NCI-H526 (cell line): Measurements from ENCODE around the gene REC114.
A peak's percentile ranks its signal among the peaks of the same experiment; 100 is the strongest.
"Not testable (repeated sequence)": the region's sequence is repeated elsewhere in the genome, so short reads cannot be mapped to it uniquely, and the experiment has no call there.

Source experiments
- DNase-seq, 2 experiments: peaks; one replicate each; lab custom pipeline; 2025; lab: John Stamatoyannopoulos, UW

REC114 gene

GRCh38 chr15:73530649-73531048 lies 87.7 kb downstream of the REC114 start:
- no peak for DNase-seq

- DNase-seq, result no peak
Observed at GRCh38 chr15:73538123-73538522, 95.2 kb downstream of the REC114 start.

DNA sequence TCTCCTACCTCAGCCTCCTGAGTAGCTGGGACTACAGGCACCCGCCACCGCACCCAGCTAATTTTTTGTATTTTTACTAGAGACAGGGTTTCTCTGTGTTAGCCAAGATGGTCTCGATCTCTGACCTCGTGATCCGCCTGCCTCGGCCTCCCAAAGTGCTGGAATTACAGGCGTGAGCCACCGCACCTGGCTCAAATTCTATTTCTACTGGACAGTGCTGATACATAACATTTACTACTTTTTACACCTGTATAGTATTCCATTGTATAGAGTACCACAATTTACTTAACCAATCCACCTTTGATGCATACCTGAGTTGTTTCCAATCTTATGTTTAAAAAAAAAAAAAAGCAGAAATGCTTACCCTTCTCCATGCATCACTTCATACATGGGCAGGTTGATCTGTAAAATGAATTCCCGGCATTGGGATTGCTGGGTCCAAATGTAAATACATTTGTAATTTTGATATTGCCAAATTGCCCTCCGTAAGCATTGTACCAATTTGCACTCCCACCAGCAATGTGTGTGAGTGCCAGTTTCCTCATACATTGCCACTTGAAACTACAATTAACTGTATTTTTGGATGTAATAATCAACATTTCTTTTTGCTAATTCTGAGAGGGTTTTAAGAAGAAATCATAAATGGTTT lies 95.7 kb downstream of the REC114 start:
- DNase-seq, result no peak

GRCh38 chr15:73539212-73540128 lies 96.5 kb downstream of the REC114 start:
- peak; percentile 44 to 65 for DNase-seq

DNA sequence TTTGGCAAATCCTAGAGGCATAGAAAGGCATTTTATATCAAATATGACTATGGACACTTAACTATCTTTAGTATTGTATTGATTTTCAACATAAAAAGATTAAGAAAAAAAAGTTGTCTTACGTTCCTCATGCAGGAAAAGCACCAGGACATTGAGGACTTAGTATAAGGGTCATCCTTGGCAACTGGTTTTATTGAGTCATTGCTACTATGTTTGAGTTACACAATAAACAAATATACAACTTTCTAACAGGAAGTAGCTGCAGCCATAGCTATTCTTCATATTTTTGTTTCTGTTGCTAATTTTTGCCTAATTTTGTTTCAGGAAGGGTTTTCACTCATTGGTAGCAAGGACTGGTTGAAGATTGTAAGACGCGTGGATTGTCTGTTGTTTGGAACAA lies 97.2 kb downstream of the REC114 start:
- DNase-seq, result no peak

- DNase-seq, result no peak
Observed at GRCh38 chr15:73541479-73541878, 98.5 kb downstream of the REC114 start.

- not testable (repeated sequence) for DNase-seq
Observed at GRCh38 chr15:73548925-73549324, 106.0 kb downstream of the REC114 start.

DNA sequence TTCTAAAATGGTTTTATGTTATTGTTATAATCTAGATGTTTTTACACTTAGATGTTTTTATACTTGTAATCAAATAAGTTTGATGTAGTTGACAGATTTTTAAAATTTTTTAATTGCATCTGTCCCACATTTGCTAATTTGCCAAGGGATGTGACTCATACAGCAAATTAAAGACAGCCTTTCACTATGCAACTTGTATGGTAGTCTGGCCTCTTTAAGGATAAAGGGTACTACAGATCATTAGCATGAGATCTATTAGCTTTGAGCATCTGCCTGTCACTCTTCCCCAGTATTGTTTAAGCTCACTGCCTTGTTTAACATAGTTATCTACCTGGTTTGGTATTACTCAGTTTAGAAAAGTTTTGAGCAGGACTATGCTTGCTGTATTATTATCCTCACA lies 107.2 kb downstream of the REC114 start:
- no peak for DNase-seq

DNA sequence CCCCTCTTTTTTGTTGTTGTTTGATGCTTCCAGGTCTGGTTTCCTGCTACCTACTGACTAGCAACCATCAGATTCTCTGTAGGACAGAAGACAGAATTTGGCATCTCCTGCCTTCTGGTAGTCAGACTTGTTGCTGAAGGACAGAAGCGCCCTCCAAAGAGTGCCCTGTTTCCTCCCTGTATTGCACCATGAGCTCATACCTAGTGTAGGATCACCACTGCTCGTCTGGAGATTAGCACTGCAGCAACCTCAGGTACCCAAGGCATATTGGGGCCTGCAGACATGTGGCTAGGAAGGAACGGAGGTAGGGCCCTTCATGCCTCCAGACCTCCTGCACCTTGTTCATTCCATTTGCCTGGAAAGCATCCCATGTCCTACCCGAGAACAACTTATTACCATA lies 112.1 kb downstream of the REC114 start:
- DNase-seq, result no peak

- no peak for DNase-seq
Observed at GRCh38 chr15:73558529-73558928, 115.6 kb downstream of the REC114 start.

DNA sequence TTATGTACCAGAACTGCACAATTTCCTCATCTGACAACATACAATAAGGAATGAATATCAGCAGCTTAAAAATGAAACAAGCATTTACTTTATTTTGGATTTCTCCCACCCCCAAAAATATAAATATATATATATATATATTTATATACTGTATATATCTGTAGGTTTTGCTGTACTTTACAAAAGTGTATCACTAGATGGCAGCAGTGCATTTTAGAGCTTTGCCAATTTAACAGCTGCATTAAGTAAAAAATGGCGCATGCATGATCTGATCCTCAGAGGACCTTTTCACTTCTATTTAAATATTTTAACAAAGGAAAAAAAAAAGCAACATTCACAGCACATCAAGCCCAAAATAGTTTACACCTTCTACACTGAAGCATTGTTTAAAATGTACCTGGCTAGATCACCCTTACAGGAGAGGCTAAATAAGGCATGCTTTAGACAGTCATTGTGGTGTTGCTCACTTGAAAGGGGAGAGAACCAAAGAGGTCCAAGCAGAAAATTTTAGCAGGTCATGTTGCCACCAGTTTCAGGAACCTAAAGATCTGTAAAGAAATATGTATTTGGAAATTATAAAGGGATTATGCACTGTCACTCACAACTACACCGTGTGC lies 117.6 kb downstream of the REC114 start:
- peak; percentile 40 to 81 for DNase-seq

GRCh38 chr15:73564255-73564654 lies 121.3 kb downstream of the REC114 start:
- DNase-seq, result no peak

DNA sequence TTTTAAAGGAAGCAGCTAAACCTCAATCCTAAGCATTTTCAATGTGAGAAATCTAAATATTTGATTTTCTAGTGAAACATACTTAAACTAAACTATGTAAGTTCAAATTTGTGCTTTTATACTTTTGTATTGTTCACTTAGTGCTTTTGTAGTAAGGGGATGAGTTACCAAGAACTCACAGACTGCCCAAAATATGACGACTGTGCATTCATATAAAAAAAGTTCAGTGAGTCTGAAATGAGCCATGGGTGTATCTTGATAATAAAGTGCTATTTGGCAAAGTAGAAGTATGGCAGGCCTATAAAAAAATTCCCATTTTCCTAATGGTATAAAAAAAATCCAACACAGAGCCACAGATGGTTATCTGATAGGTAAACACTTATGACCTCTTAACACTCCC lies 124.1 kb downstream of the REC114 start:
- DNase-seq, result no peak

DNA sequence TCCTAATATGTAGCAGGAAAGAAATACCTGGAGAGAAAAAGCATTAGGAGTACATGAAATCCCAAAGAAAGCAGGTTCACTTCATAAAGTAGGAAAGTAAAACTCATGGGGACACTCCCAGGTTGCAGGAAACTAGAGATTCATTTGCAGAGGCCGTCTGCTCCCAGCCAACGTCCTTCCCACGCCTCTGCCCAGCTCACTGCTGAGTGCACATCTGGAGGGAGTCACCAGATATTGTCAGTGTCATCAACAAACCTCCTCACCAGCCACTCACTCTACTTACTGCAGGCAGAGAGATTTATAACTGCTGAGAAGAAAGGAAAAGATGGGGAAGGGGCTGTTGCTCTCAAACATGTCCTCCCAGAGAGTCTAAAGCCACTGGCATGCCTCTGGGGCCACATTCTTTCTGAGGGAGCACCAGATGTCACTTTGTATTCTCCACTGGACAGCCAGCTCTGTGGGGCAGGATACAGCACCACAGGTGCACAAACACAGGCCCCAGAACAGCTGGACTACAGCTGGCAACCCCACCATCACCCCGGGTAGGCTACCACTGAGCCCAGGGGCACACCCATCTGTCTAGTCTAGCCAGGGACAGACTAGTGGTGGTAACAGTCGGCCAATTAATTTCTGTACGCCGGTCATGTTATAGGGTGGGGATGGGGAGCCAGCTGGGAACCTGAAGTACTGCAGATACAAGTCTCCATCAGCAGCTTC lies 125.8 kb downstream of the REC114 start:
- DNase-seq, result no peak

GRCh38 chr15:73569361-73569760 lies 126.4 kb downstream of the REC114 start:
- DNase-seq, result no peak

GRCh38 chr15:73570355-73571032 lies 127.5 kb downstream of the REC114 start:
- no peak for DNase-seq

DNA sequence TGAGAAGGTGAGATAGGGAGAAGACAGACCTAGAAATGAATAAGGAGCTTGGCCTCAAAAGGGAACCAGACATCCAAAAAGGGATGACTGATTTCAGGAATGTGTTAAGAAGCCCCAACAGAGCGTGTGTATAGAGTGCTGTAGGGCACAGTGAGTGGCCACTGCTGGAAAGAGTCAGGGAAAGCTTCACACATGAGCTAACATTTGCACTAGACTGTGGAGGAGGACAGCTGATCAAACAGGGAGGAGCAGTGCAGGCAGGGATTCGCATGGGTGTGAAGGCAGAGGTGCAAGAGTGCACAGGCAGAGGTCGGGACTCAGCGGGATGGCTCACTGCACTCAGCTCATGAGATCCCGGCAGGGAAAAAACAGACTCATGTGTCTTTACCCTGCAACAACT lies 128.4 kb downstream of the REC114 start:
- no peak for DNase-seq

DNA sequence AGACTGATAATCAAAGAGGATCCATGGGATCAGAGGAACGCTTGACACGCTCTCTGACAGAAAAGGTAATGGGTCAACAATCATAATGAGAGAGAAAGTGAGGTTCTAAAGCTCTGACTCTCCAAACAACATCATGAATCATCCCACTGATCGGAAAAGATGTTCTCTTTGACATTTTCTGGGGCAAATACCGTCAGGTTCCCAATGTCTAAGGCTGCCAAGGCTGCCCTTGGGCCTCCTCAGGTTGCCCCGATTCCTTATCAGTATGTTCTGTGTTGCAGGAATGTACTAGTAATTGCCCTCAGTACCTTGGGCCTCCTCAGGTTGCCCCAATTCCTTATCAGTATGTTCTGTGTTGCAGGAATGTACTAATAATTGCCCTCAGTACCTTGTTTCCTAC lies 129.3 kb downstream of the REC114 start:
- DNase-seq, result no peak

- DNase-seq, result no peak
Observed at GRCh38 chr15:73573037-73573436, 130.1 kb downstream of the REC114 start.

DNA sequence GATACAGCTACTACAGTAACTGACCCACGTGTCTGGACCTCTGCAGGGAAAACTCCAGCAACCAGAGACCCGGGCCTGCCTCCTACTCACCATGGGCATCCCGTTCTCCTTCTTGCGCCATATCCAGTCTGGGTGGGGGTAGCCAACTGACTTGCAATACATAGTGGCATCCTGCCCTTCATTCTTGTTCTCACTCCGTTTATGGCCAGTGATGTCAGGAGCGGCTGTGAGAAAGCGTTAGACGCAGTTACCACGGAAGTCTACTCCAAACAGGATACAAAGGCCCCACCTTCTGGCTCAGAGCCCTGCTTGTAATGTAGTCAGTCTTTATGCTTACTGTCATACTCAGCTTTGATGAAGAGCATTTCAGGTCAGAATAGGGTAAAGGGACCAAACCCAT lies 130.6 kb downstream of the REC114 start:
- DNase-seq, result no peak

- DNase-seq, result no peak
Observed at GRCh38 chr15:73575636-73576247, 132.8 kb downstream of the REC114 start.
